SHP77 (cell line): ENCODE measurements around the gene EEF1AKMT4.
A peak's percentile ranks its signal among the peaks of the same experiment; 100 is the strongest.

Source experiments
- DNase-seq, 2 experiments: peaks; one replicate each; lab custom pipeline; 2025; lab: John Stamatoyannopoulos, UW

The EEF1AKMT4 gene

GRCh38 chr3:184298759-184299487 is 49.5 kb downstream of the EEF1AKMT4 start, which contains the start of gene PSMD2:
PSMD2 (plus strand) TSS chr3:184299241; CDS start chr3:184299267, 26 bp downstream.
- peak; percentile 92 to 98 for DNase-seq

GRCh38 chr3:184299488-184300377 is 50.3 kb downstream of the EEF1AKMT4 start:
- no peak for DNase-seq

GRCh38 chr3:184300378-184300720 is 50.9 kb downstream of the EEF1AKMT4 start:
- no peak for DNase-seq

- no peak for DNase-seq
Observed at GRCh38 chr3:184305577-184305976, 56.1 kb downstream of the EEF1AKMT4 start.

GRCh38 chr3:184306341-184306972 is 57.0 kb downstream of the EEF1AKMT4 start:
- no peak for DNase-seq

GRCh38 chr3:184307915-184308314 is 58.4 kb downstream of the EEF1AKMT4 start:
- DNase-seq = no peak
